ENCODE results near the gene DENND4A.

Gene DENND4A

GRCh38 chr15:65690173-65690572 is 101.9 kb downstream of the DENND4A start:
- Histone ChIP-seq H3K27ac (ENCODE audit: extremely low read depth, low read depth, low read length) (no peak overlapping the region), H3K4me3 (ENCODE audit: low read depth, low read length) (no peak overlapping the region), H3K4me1 (ENCODE audit: control insufficient read depth, insufficient read depth, low read length) (no peaks in the 10 kb centered on the region), H3K36me3 (ENCODE audit: control insufficient read depth in 2 of 2, insufficient read depth in 1 of 2, low read length in 2 of 2) (peaks cover 18 to 36% of the 10 kb centered on the region in 2 experiments), H3K9me3 (ENCODE audit: control insufficient read depth, insufficient read depth, low read depth, low read length) (peaks cover 2% of the 10 kb centered on the region; the same call in 1 of the 2 replicates)
- CTCF ChIA-PET: no interaction called here
- no peak for TF ChIP-seq ZNF138 (tag by site-specific recombination; IDR thresholded peaks at IDR 0.05; ENCODE audit: borderline replicate concordance)
- TF ChIP-seq ZBTB1 (tag by site-specific recombination; IDR thresholded peaks at IDR 0.05): no peak
- TF ChIP-seq ZNF664 (tag by site-specific recombination; IDR thresholded peaks at IDR 0.05): peak; percentile 74; the same call in 1 of the 2 replicates
- no peak for TF ChIP-seq ZSCAN30 (tag by site-specific recombination; IDR thresholded peaks at IDR 0.05)
- TF ChIP-seq WT1 (tag by site-specific recombination; IDR thresholded peaks at IDR 0.05): no peak
- TF ChIP-seq KLF17 (tag by site-specific recombination; IDR thresholded peaks at IDR 0.05): no peak
- POLR2A ChIA-PET: no interaction called here

- Histone ChIP-seq H3K27ac (ENCODE audit: extremely low read depth, low read depth, low read length) (no peak overlapping the region), H3K4me1 (ENCODE audit: control insufficient read depth, insufficient read depth, low read length) (no peaks in the 10 kb centered on the region), H3K36me3 (ENCODE audit: control insufficient read depth in 2 of 2, insufficient read depth in 1 of 2, low read length in 2 of 2) (peaks cover 11 to 34% of the 10 kb centered on the region in 2 experiments), H3K9me3 (ENCODE audit: control insufficient read depth, insufficient read depth, low read depth, low read length) (peaks cover 2% of the 10 kb centered on the region; the same call in 1 of the 2 replicates), H3K4me3 (ENCODE audit: low read depth, low read length) (no peak overlapping the region)
- TF ChIP-seq FEZF1 (tag by site-specific recombination; IDR thresholded peaks at IDR 0.05) (no peak), ZNF560 (tag by site-specific recombination; IDR thresholded peaks at IDR 0.05; ENCODE audit: borderline replicate concordance) (no peak), ZSCAN30 (tag by site-specific recombination; IDR thresholded peaks at IDR 0.05) (no peak), ZBTB44 (tag by site-specific recombination; IDR thresholded peaks at IDR 0.05) (no peak), ZNF501 (tag by site-specific recombination; IDR thresholded peaks at IDR 0.05) (no peak), SP3 (tag by site-specific recombination; IDR thresholded peaks at IDR 0.05) (no peak), OVOL3 (tag by site-specific recombination; IDR thresholded peaks at IDR 0.05) (no peak), ELK4 (IDR thresholded peaks at IDR 0.05; ENCODE audit: borderline replicate concordance, low read depth, low read length) (no peak), KLF10 (tag by site-specific recombination; IDR thresholded peaks at IDR 0.05) (no peak), PRDM2 (tag by site-specific recombination; IDR thresholded peaks at IDR 0.05; ENCODE audit: borderline replicate concordance) (no peak), SCRT2 (tag by site-specific recombination; IDR thresholded peaks at IDR 0.05) (no peak), ZNF112 (tag by site-specific recombination; IDR thresholded peaks at IDR 0.05) (no peak), ZNF23 (tag by site-specific recombination; IDR thresholded peaks at IDR 0.05; ENCODE audit: borderline replicate concordance) (no peak), ZNF621 (tag by site-specific recombination; IDR thresholded peaks at IDR 0.05) (no peak)
- ChIA-PET POLR2A (no interaction called here), CTCF (no interaction called here)
These were observed 103.6 kb downstream of the DENND4A start for GRCh38 chr15:65688462-65688861.

Data from HEK293 (cell line).